Osteocyte (in vitro differentiated cells): ENCODE measurements around the gene MAPK4. TPM values are rescaled to one million over a fixed set of nuclear protein-coding genes. Genes with fewer than 3 reads are reported as not detected.

Experiments used
- DNase-seq: peaks from one replicate; pipeline ENCODE4 v3.0.0; 2021; ENCODE audit warnings: mixed read lengths; ENCODE audit not compliant: unreplicated experiment; ENCODE audit errors: extremely low spot score
- H3K27ac Mint-ChIP-seq: one replicate; pipeline ENCODE4 v1.8.0; 2021; ENCODE audit warnings: mild to moderate bottlenecking, mixed read lengths; ENCODE audit not compliant: unreplicated experiment
- H3K27me3 Mint-ChIP-seq: one replicate; pipeline ENCODE4 v1.8.0; 2021; ENCODE audit warnings: mixed read lengths; ENCODE audit not compliant: unreplicated experiment
- H3K36me3 Mint-ChIP-seq: one replicate; pipeline ENCODE4 v1.8.0; 2021; ENCODE audit warnings: mixed read lengths; ENCODE audit not compliant: unreplicated experiment
- H3K4me1 Mint-ChIP-seq: one replicate; pipeline ENCODE4 v1.8.0; 2021; ENCODE audit warnings: mixed read lengths; ENCODE audit not compliant: unreplicated experiment
- H3K4me3 Mint-ChIP-seq: one replicate; pipeline ENCODE4 v1.8.0; 2021; ENCODE audit warnings: mild to moderate bottlenecking, moderate library complexity, mixed read lengths; ENCODE audit not compliant: unreplicated experiment
- H3K9me3 Mint-ChIP-seq: one replicate; pipeline ENCODE4 v1.8.0; 2021; ENCODE audit warnings: mixed read lengths; ENCODE audit not compliant: unreplicated experiment
- total RNA-seq: library from RNA; stranded (reverse); gene quantifications from 2 replicates; pipeline ENCODE4 v1.2.1, GENCODE V29; 2021
- TF ChIP-seq, protein P1 (sequence below): fragments of 200-600 bp; sonication (generic); IDR thresholded peaks from 2 replicates; pipeline ENCODE4 v1.5.0; 2021; ENCODE audit warnings: antibody characterized with exemption, mild to moderate bottlenecking, moderate library complexity

MAPK4 gene
- total RNA-seq, 1 donor from 2014 or later, result not detected

DNA sequence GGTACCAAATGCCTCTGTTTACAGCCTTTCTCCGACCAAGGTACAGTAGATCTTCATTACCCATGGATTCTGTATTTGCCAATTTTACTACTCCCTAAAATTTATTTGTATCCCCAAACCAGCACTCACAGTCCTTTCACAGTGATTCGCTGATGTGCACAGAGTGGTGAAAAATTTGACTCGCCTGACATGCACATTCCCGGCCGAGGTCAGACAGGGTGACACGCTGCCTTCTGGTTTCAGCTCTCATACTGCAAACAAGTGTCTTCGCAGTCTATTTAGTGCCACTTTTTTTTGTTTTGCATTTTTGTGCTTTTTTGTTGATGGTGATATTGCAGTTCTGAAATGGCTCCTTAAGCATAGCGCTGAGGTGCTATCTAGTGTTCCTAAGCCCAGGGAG is 71.0 kb downstream of the MAPK4 start:
- H3K4me3 Mint-ChIP-seq, result no peak overlapping the region
- DNase-seq, result no peak
- H3K9me3 Mint-ChIP-seq, result no peaks in the 10 kb centered on the region
- H3K27ac Mint-ChIP-seq, result no peak overlapping the region
- TF ChIP-seq, protein P1, sequence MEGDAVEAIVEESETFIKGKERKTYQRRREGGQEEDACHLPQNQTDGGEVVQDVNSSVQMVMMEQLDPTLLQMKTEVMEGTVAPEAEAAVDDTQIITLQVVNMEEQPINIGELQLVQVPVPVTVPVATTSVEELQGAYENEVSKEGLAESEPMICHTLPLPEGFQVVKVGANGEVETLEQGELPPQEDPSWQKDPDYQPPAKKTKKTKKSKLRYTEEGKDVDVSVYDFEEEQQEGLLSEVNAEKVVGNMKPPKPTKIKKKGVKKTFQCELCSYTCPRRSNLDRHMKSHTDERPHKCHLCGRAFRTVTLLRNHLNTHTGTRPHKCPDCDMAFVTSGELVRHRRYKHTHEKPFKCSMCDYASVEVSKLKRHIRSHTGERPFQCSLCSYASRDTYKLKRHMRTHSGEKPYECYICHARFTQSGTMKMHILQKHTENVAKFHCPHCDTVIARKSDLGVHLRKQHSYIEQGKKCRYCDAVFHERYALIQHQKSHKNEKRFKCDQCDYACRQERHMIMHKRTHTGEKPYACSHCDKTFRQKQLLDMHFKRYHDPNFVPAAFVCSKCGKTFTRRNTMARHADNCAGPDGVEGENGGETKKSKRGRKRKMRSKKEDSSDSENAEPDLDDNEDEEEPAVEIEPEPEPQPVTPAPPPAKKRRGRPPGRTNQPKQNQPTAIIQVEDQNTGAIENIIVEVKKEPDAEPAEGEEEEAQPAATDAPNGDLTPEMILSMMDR, result no peak
- no peaks in the 10 kb centered on the region for H3K27me3 Mint-ChIP-seq
- H3K4me1 Mint-ChIP-seq, result peaks cover 16% of the 10 kb centered on the region
- H3K36me3 Mint-ChIP-seq, result no peaks in the 10 kb centered on the region

DNA sequence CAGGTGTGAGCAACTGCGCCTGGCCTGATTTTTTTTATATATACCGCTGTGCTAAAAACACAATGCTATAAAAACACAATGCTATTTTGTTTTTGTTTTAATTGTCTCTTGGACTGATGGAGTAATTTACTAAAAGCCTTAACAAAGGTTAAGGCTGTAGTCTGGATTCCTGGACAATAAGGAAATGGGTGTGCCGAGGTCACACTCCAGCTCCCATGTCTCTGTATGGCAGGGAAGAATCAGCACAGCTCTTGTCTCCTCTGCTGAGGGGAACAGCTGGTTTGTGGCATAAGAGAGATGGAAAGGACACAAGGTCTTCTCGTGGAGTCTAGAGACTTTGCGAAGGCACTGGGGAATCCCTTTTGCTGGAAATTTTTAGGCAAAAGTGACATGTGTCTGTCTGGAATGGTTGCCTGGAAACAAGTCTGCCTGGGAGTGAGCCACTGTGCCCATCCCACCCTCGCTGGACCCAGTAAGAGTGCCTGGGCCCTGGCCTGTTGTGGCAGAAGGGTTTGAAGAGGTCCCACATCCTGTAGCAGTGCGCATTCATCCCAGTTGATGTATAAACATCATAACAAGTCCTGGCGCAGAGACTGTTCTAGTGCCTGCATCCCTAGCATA is 73.1 kb downstream of the MAPK4 start:
- Mint-ChIP-seq H3K9me3 (no peaks in the 10 kb centered on the region), H3K27ac (no peak overlapping the region), H3K4me1 (peaks cover 16% of the 10 kb centered on the region), H3K36me3 (no peaks in the 10 kb centered on the region), H3K27me3 (no peaks in the 10 kb centered on the region), H3K4me3 (no peak overlapping the region)
- TF ChIP-seq, protein P1, result no peak
- no peak for DNase-seq

DNA sequence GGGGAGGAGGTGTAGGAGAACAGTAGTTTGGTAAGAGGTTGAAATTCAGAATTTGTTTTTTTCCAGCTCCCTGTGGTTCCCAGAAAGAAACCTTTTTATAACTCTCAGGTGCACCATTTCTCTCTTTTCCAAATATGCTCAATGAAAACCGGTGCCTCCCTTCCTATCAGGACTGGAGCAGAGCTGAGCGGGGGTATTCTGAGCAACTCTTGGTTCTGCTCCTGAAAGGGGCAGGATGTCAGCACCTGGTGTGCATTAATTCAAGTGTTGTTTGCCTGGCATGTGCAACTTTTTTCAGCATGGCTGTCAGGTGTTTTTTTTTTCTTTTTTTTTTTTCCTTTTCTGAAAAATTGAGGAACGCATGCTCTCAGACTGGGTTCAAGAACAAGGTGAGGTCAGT is 74.1 kb downstream of the MAPK4 start:
- Mint-ChIP-seq H3K27me3 (no peaks in the 10 kb centered on the region), H3K4me1 (peaks cover 16% of the 10 kb centered on the region), H3K27ac (no peak overlapping the region), H3K9me3 (no peaks in the 10 kb centered on the region), H3K4me3 (no peak overlapping the region), H3K36me3 (no peaks in the 10 kb centered on the region)
- DNase-seq, result no peak
- TF ChIP-seq, protein P1, result no peak

DNA sequence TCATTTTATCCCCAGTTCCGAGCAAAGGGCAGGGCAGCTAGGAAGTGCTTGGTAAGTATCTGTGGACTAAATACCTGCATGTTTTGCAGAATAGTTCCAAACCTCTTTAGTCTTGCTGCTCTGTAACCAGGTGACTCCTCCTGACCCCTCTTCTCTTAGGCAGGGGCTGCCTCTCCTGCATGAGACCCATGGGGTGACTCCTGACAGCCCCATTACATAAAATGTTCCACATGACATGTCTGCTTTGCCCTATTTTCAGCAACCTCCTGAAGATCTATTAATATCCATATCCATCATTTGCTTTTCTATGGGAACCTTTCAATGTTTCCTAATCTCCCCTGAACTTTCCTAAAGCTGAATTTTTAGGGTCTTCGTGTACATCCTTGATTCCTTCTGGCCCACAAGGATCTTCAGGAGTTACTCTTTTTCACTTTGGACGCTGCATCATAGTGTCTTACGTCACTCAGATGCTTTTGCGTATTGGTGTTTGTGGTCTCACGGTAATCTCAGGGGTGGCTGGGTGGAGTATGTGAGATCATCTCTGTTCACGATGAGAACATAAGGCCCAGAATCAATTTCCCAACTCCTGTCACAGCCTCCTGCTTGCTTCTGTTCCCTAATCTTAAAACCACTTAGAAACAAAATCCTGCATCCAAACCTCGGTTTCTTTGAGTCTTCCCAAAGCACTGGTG is 76.6 kb downstream of the MAPK4 start:
- Mint-ChIP-seq H3K4me1 (peaks cover 16% of the 10 kb centered on the region), H3K9me3 (no peaks in the 10 kb centered on the region), H3K27ac (no peak overlapping the region), H3K36me3 (no peaks in the 10 kb centered on the region), H3K4me3 (no peak overlapping the region), H3K27me3 (no peaks in the 10 kb centered on the region)
- no peak for DNase-seq
- TF ChIP-seq, protein P1, result no peak

DNA sequence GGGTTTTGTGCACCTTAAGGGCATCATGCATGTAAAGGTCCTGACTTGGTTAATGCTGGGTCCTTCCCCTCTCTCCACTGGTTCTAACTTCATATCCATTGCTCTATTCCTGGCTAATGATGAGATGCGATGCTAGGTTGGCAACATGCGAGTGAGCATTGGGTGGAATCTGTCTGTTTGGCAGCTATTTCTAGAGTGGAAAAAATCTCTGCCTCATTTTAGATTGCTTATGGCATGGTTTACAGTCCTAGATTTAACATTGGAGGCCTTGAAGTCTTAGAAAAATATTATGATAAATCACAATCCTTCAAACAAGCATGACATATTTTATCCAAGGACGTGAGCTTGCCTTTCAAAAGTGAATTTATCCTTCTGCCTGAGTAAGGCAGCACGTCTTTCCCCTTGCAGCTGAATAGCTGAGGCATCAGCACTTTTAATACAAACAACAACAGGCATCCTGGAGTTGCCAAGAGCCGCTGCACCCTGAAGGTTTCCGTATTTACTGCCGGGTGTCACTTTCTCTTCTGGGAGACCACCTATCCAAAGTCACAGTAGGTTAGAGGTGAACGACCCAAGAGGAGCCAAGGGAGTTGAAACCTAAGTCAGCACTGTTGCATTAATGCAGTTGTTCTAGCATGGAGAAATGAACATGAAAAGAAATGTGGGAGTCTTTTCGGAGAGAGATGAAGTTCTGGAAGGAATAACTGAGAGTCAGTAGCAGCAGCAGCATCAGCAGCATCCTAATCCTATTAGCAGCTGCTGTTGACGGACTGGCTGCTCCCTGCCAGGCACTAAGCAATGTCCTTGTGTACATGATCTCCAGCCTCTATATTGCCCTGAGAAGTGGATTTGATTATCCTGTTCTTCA is 78.4 kb downstream of the MAPK4 start:
- H3K4me1 Mint-ChIP-seq, result peaks cover 3% of the 10 kb centered on the region
- no peaks in the 10 kb centered on the region for H3K36me3 Mint-ChIP-seq
- no peak overlapping the region for H3K4me3 Mint-ChIP-seq
- no peak for DNase-seq
- peaks cover 7% of the 10 kb centered on the region for H3K27me3 Mint-ChIP-seq
- TF ChIP-seq, protein P1, result no peak
- H3K27ac Mint-ChIP-seq, result no peak overlapping the region
- H3K9me3 Mint-ChIP-seq, result no peaks in the 10 kb centered on the region
